NCI-H1417 treated with DMSO at 0.1 percent for 48 hours (cell line): Measurements from ENCODE around the gene TAPBP.

Experiments
- DNase-seq: peaks from one replicate; lab custom pipeline; 2025; lab: John Stamatoyannopoulos, UW

TAPBP gene

DNA sequence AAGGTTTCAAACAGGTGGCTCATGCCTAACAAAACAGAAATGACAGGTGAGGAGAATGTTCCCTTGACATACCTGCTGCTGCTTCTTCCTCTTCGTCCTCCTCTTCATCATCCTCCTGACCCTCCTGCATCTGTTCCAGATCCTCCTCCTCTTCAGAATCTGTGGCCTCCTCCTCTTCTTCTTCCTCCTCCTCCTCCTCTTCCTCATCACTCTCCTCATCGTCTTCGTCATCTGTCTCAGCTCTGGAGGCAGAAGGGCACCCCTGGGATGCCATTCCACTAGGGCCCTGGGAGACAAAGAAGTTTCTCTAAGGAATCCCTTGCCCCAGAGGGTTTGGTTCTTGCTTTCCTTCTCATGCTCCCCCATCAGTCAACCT is 6.0 kb upstream of the TAPBP start:
- DNase-seq: no peak

DNA sequence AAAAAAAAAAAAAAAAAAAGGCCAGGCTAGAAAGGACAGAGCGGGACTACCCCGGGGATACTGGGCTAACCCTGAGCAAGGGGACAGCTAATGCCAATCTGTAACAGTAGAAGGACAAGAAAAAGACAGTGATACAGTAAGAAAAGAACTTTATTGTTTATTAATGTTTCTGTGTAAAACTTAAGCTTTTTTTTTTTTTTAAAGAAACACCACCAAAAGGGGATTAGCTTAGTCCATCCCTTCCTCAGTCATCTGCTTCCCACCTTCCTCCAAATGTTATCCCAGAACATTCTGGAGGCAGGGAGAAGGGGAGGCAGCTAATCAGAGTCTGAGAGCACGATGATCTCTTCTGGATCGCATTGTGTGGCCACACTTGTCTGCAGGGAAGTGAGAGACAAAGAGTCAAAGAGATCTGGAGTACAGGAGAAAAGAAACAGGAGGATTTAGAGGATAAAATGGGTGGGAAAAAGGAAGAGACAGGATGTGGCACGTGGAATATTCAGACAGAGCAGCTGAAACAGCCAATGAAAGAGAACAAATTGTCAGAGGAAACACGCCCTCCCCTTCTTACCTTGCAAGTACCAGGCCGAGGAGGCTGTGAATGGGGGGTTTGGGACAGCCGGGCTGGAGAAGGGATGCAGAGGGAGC is 4.7 kb upstream of the TAPBP start:
- DNase-seq: no peak

DNA sequence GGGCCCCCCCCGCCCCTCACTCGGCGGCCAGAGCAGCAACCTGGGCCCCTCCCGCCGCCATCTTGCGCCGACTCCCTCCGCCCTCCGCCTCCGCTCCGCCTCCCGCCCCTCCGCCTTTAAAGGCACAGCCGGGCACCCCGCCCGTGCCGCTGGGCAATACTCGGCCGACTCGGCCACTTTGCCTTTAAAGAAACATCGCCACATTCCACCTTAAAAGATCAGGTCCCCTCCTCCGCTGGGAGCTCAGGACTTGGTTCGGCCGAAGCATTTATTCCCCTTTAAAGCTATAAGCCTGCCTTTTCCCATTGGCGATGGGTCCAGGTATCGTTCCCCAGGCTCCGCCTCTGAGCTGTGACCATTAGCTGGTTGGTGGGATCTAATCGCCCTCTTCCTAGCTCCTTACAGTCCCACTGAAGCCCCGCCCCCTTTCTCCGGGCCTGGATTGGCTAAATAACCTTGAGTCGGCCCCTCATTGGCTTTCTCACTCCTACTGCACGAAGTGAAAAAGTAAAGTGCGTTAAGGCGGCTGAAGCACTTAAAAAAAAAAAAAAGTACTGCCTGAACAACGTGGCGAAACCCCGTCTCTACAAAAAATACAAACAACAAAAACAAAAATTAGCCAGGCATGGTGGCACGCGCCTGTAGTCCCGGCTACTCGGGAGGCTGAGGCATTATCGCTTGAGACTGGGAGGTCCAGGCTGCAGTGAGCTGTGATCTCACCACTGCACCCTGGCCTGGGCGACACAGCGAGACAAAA is 4.0 kb upstream of the TAPBP start, which contains the start of gene ZBTB22:
ZBTB22 (minus strand) TSS at position 76 of the 757 bp plus-strand sequence. CDS start 828 bp downstream, outside the sequence.
- DNase-seq: peak; percentile 79

DNA sequence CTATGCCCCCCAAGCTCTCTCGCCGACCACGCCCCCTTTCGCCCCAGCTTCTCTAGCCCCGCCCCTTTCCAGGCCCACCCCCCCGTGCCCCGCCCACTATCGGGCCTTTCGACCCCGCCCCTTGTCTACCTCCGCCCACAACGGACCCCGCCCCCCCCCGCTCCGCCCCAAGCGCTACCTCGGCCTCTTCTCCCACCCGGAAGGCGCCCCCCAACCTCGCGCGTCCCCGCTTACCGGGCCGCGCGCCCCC is 3.5 kb upstream of the TAPBP start:
- DNase-seq: no peak

DNA sequence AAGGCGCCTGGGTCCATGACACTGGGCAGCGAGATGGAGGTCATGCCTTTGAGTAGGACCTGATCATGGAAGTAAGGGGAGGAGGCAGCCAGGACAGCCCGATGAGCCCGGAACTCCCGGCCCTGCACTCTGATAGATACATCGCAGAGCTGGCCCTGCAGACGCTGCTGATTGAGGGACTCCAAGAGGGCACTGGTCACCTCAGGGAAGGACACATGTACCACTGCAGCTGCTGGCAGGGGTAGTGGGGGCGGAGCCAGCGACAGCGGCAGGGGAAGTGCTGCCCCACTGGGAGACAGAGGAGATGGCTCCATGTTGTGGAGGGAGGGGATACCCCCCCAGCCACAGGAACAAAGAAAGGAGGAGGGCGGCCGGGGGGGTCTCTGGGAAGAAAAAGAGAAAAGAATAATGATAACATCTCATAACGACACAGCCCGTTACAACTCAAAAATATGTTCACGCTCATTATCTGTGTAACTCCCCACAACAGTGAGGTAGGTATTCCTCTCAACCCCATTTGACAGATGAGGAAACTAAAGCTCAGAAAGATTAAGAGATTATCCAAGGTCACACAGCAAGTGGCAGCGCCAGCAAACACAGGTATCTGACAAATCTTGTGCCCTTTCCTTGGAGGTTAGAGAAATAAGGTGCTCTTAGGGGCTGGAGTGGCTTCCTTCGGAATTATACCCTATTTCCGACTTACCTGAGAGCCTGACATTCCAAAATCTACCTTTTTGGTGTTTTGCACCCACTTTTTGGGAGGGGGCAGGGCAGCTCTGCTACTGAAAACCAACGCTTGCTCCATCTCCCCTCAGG is 2.9 kb upstream of the TAPBP start:
- DNase-seq: no peak

DNA sequence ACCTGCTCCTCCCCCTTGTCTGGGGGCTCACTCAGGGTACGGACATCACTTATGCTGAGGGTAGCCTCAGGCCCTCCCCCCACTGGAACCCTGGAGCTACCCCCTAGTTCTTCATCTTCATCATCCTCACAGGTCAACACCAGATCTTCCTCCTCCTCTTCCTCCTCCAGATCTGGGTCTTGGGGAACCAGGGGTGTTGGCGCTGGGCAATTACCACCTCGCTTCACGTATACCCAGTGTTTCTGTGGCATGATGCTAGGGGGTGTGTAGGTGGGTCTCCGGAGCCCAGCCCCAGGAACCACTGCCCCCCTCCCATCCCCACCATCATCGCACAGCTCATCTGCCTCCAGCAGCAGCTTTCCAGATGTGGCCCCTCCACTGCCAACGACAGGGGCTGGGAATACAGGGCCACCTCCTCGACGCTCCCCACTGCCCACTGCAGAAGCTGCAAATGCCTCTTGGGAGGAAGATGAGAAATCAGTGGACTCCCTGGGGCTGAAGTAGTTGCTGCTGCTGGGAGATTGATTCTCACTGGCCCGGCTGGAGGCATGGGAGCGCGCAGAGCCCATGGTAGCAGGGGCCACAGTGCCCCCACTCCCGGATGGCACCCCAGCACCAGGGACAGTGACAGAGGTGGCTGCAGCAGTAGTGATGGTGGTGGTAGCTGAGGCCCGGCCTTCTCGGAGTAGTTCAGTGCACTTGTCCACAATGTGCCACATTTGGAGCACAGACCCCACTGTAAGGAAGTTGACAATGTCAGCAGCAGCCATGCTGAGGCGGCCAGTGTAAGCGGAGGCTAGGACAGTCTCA is 2.1 kb upstream of the TAPBP start:
- no peak for DNase-seq

DNA sequence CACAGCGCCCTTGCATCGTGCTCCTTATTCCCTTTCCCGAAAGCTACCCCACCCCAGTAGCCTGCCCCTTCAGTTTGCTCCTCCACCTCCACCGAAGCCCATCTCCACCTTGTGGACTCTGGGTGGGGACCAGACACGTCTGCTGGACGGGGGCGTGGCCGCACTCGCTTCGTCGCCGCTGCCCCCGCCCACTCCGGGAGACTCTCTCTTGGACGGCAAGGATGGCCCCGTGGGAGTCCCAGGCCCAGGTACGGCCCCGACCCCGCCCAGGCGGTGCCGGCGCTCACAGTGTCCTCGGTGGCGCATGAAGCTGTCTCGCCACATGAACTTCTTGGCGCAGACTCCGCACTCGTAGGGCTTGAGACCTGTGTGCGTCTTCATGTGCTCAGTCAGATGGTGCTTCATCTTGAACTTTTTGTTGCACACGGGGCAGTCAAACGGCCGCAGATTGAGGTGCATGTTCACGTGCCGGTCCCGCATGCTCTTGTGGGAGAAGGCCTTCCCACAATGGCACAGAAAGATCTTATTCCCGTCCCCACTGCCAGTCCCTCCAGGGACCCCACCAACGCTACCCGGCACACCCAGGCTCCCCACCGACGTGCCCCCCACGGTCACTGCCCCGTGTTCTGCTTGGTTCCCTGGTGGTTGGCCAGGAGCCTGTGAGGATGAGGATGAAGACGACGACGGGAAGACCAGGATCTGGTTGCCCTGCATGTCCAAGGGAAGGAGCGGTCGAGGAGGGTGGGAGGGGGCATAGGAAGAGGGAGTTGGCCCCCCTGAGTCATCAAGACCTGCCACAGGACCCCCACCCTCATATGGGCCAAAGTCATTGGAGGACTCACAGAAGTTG is 1.3 kb upstream of the TAPBP start:
- no peak for DNase-seq

DNA sequence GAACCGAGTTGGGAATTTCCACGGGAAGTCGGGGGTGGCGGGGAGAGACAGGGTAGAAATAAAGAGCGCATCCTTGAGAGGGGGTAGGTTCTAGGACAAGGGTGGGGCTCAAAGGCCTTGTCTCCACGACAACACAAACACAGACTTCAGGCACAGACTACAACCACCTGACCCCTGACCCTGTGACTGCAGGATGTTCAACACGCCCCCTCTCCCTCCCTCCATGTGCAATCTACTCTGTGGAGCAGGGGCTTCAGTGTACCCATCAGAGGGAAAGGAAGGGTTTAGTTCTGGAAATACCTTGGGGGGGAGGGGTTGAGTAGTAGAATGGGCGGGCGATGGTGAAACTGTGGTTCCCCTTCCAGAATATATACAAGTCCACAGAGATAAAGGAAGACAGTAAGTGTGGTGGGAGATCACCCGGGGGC is 651 bp upstream of the TAPBP start:
- no peak for DNase-seq

DNA sequence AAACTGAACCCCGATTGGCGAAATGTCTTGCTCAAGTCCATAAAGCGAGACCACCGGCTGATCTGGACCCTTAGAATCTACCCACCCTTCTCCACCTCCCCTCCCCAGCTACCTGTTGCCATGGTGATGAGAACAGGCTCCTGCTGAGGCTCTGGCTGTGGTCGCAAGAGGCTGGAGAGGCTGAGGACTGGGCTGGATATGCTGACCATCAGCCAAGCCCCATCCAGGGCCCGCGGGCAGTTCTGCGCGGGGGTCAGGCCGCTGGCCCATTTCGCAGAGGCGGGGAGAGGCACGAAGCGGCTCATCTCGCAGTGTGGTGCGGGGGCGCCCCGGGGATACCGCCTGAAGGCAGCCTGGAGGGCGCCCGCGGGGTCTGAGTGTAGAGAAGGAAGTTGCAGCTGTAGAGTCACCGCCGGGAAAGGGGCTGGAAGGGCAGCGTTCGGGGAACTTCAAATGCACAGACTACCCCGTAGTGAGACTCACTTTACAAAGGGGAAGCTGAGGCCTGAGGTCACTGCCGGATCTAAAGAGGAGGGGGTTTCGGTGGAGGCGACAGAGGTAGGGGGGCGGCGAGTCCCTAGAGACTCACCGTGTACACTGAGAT is 671 bp downstream of the TAPBP start:
- DNase-seq: no peak

DNA sequence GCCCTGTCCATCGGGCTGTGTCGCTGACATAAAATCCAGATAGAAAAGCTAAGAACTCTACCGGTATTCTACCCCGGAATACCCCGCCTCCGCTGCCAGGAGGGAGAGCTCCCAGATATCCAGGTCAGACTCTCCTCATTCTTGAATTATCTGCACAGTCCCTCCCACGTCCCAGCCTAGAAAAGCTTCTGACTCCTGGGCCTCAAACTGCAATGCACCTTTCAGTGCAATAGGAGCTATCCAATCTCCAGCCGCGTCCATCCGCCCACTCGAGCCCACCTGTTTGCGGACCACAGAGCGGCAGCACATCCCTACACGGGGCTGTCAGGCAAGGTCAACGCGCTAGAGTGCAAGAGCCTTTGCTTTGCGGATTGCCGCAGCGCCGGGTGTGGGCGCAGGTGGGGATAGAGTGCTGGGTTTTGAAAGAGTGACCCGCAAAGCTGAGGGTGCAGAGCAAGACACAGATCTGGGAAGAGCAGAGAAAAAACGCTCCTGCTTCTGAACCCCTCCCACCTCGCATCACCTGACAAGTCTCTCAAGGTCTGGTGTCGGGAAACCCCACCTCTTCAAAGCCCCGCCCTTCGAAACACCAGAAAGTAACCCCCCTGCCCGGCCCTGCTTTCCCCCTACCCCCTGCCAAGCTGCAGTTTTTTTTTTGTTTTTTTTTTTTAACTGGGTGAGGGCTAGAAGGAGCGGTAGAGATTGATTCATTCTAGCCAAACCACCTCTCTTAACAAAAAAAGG is 1.3 kb downstream of the TAPBP start:
- DNase-seq: peak; percentile 43

DNA sequence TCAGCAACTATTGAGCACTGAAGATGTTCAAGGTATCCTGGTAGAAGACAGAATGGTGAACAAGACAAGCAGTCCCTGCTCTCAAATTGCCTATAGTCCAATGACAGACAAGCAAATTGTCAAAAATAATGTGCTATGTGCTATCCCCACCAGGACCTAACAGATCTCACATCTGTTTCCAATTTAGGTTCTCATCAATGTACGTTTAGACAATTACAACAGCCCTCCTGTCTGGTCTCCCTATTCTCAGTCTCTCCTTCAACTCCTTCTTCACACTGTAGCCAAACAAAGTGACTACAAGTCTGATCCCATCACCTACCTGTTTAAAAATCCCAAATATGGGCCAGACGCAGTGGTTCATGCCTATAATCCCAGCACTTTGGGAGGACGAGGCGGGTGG is 7.5 kb downstream of the TAPBP start:
- no peak for DNase-seq

DNA sequence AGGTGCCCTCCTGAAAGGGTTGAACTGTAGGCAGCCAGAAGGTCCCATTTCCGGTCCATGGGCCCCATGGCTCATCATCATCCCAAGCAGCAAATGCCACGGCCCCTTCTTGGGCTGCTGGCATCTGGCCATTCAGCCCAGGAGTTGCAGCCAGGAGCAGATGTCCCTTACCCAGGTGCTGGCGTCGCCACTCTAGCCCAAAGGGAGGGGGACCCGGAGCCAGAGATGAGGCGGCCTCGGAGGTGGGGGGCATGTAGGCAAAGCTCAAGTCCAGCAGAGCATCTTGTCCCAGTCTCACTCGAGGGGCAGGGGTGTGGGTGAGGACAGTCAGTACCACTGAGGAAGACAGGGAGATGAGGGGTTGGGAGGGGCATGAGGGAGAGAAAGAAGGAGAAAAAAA is 8.8 kb downstream of the TAPBP start:
- no peak for DNase-seq

DNA sequence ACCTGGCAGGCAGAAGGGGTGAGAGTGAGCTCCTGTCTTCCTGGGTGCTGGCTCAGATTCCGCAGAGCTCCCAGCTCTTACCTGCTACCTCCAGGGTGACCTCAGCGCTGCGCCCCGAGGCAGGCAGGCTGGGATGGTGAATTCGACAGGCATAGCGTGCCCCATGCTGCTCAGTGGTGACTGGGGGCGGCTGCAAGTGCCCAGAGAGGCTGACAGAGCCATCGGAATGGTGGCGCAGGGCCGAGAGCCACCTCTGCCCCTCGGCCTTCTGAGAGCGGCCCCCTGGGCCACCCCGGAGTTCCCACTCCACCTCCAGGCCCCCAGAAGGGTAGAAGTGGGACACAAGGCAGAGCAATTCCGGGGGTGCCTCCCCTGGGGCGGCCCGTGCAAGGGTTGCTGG is 9.7 kb downstream of the TAPBP start:
- no peak for DNase-seq

DNA sequence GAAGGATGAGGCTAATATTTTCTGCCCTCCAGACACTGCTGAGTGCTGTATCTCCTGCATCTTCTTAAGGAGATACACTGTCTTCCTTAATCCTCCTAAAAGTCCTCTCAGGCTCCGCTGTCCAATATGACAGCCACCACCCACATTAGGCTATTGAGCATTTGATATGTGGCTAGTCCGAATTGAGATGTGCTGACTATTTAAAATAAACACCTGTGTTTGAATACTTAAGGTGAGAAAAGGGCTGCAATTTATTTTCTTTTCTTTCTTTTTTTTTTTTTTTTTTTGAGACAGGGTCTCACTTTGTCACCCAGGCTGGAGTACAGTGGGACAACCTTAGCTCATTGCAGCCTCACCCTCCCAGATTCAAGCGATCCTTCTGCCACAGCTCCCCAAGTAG is 12.0 kb downstream of the TAPBP start:
- no peak for DNase-seq

DNA sequence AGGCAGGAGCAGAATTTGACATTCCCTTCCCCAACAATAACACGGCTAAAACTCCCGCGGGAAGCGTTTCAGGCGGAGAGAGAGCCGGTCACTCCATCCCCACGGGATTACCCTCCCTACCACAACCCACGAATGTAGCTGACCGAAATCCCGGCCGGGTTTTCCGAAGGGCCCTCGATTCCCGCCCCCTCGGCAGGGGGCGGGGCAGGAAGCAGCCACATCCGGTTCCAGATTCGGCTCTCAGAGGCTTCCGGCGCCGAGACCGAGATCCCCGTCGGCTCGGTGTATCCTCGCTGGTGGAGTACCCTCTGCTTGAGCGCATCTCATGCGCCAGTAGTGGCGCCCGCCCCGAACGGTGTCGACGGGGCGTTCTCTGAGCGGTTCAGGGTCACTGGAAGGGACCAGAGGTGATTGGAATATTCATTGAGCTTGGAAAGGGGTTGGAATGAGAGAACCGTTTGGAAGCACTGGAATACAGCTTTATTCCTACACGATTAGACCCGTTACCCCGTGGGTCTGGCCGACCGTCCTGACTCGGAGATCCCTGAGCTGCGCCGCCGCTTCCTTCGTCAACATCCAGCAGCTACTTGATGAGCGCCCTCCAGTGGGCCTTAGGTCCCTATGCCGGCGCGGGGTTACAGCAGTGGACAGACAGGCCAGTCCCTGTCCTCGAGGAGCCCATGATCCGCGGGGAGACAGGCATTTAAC is 14.5 kb downstream of the TAPBP start:
- peak; percentile 45 for DNase-seq

DNA sequence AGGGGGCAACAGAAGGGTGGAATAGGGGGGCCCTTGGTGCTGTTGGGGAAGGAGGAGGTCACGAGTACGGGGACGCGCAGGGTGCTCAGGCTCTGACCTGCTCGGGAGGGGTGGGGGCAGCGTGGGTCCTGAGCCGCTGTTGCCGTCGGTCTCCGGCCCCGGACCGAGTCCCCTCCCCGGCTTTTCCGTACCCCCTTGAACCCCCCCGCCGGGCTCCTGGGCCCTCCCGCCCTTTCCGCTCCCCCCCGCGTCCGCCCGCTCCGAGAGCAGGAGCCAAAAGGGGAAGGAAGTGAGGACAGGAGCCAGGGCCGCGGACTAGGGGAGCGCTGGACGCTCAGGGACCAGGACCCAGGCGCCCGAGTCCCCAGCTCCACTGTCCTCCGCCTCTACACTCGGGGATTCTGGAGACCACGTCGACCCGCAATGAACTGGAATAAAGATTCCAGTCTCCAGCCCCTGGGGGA is 15.1 kb downstream of the TAPBP start, which contains the start of gene RGL2:
RGL2 (minus strand) TSS at position 170 of the 464 bp plus-strand sequence. CDS start 332 bp downstream, outside the sequence.
- DNase-seq: no peak

DNA sequence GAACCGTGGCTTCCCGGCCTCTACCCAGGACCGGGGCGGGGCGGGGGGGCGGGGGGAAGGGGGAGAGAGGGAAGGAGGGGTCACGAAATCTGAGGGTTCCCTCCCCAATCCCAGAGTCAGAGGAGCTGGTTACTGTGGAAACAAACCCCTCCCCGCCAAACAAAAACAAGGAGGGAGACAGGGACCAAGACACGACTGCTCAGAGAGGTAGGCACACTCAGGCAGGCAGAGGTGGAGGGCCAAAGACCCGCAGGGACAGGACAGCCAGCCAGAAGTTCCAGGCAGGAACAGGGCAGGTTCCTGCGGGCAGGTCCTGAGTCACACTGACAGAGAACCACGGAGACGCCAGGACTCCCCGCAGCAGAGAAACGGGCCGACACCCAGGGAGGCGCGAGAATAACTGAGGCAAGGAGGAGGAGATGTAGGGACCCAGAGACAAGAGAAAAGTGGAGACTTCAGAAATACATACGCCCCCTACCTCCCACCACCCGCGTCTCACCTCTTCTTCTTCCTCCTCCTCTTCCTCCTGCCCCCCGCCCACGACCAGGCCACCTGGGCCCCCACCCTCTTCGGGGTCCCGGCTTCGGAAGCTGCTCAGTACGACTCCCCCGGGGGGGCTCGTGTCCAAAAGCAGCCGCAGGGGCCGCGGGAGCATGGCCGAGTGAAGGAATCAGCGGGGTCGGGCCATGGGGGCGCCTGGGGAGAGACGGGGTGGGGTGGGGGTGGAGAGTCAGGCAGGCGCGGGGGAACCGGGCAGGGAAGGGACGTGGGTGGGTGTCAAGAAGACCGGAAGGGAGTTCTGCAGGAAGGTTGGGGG is 15.7 kb downstream of the TAPBP start:
- DNase-seq: no peak

DNA sequence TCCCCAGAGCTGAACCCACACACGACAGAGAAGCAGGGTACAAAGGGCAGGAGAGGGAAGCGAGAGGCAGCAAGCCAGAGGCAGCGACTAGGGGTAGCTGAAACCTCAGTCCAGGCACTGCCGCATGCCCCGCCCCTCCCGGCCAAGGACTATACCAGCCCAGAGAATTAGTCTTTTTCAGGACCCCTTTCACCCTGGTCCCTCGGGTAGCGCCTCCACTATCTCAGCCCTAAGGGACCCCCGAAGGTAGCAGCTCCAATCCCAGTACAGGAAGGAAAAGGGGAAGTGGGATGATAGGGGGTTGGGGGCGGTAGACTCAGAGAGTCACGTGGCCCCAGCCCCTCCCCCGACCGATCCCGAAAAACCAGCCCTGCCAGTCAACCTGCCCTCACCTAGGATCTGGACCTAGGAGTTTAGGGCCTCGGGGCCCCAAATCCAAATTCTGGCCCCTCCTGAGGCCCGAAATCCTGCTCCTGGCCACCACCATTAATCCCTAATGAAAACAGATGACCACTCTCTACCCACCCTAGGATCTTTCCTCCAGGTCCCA is 16.4 kb downstream of the TAPBP start:
- DNase-seq: no peak
